ENCODE results near the gene LEO1. TPM values are rescaled to one million over a fixed set of nuclear protein-coding genes. Genes with fewer than 3 reads are reported as not detected.

Gene LEO1
- total RNA-seq, 1 donor from 2014 or later = 16.2 TPM

GRCh38 chr15:52013151-52013791, 41.7 kb upstream of the LEO1 start:
- Histone ChIP-seq H3K9ac (ENCODE audit: low read depth in 1 of 3, low read length in 3 of 3) (no peak overlapping the region), H3K27me3 (ENCODE audit: control insufficient read depth in 3 of 3, insufficient read depth in 3 of 3, low read length in 3 of 3) (no peaks in the 10 kb centered on the region), H3K36me3 (ENCODE audit: control insufficient read depth in 3 of 3, insufficient read depth in 3 of 3, low read length in 3 of 3) (no peaks in the 10 kb centered on the region), H3K27ac (ENCODE audit: low read depth, low read length) (no peak overlapping the region), H3K9me3 (ENCODE audit: control insufficient read depth in 3 of 3, low read length in 3 of 3) (no peaks in the 10 kb centered on the region), H3K4me1 (ENCODE audit: control insufficient read depth in 3 of 3, insufficient read depth in 3 of 3, low read length in 3 of 3) (peaks cover 0 to 14% (median 6%) of the 10 kb centered on the region in 3 donors), H3K4me3 (ENCODE audit: low read length in 3 of 3) (no peak overlapping the region)

GRCh38 chr15:52012210-52012609, 40.6 kb upstream of the LEO1 start:
- H3K9me3 ChIP-seq (ENCODE audit: control insufficient read depth in 3 of 3, low read length in 3 of 3) = no peaks in the 10 kb centered on the region
- no peak overlapping the region for H3K27ac ChIP-seq (ENCODE audit: low read depth, low read length)
- H3K36me3 ChIP-seq (ENCODE audit: control insufficient read depth in 3 of 3, insufficient read depth in 3 of 3, low read length in 3 of 3) = no peaks in the 10 kb centered on the region
- no peak overlapping the region for H3K9ac ChIP-seq (ENCODE audit: low read depth in 1 of 3, low read length in 3 of 3)
- H3K4me3 ChIP-seq (ENCODE audit: low read length in 3 of 3) = no peak overlapping the region
- H3K27me3 ChIP-seq (ENCODE audit: control insufficient read depth in 3 of 3, insufficient read depth in 3 of 3, low read length in 3 of 3) = no peaks in the 10 kb centered on the region
- peaks cover 0 to 14% (median 9%) of the 10 kb centered on the region in 3 donors for H3K4me1 ChIP-seq (ENCODE audit: control insufficient read depth in 3 of 3, insufficient read depth in 3 of 3, low read length in 3 of 3)

- H3K36me3 ChIP-seq (ENCODE audit: control insufficient read depth in 3 of 3, insufficient read depth in 3 of 3, low read length in 3 of 3) = no peaks in the 10 kb centered on the region
- H3K4me3 ChIP-seq (ENCODE audit: low read length in 3 of 3) = no peak overlapping the region
- no peaks in the 10 kb centered on the region for H3K9me3 ChIP-seq (ENCODE audit: control insufficient read depth in 3 of 3, low read length in 3 of 3)
- no peak overlapping the region for H3K27ac ChIP-seq (ENCODE audit: low read depth, low read length)
- H3K9ac ChIP-seq (ENCODE audit: low read depth in 1 of 3, low read length in 3 of 3) = no peak overlapping the region
- H3K4me1 ChIP-seq (ENCODE audit: control insufficient read depth in 3 of 3, insufficient read depth in 3 of 3, low read length in 3 of 3) = peaks cover 0 to 14% (median 10%) of the 10 kb centered on the region in 3 donors
- no peaks in the 10 kb centered on the region for H3K27me3 ChIP-seq (ENCODE audit: control insufficient read depth in 3 of 3, insufficient read depth in 3 of 3, low read length in 3 of 3)
Observed at GRCh38 chr15:52011711-52012144, 40.1 kb upstream of the LEO1 start.

- H3K27me3 ChIP-seq (ENCODE audit: control insufficient read depth in 3 of 3, insufficient read depth in 3 of 3, low read length in 3 of 3) = no peaks in the 10 kb centered on the region
- no peak overlapping the region for H3K4me3 ChIP-seq (ENCODE audit: low read length in 3 of 3)
- H3K4me1 ChIP-seq (ENCODE audit: control insufficient read depth in 3 of 3, insufficient read depth in 3 of 3, low read length in 3 of 3) = peaks cover 3 to 14% (median 12%) of the 10 kb centered on the region in 3 donors
- no peak overlapping the region for H3K27ac ChIP-seq (ENCODE audit: low read depth, low read length)
- H3K9me3 ChIP-seq (ENCODE audit: control insufficient read depth in 3 of 3, low read length in 3 of 3) = no peaks in the 10 kb centered on the region
- no peaks in the 10 kb centered on the region for H3K36me3 ChIP-seq (ENCODE audit: control insufficient read depth in 3 of 3, insufficient read depth in 3 of 3, low read length in 3 of 3)
- H3K9ac ChIP-seq (ENCODE audit: low read depth in 1 of 3, low read length in 3 of 3) = no peak overlapping the region
Observed at GRCh38 chr15:52010633-52011595, 39.3 kb upstream of the LEO1 start.

- H3K27me3 ChIP-seq (ENCODE audit: control insufficient read depth in 3 of 3, insufficient read depth in 3 of 3, low read length in 3 of 3) = no peaks in the 10 kb centered on the region
- no peaks in the 10 kb centered on the region for H3K36me3 ChIP-seq (ENCODE audit: control insufficient read depth in 3 of 3, insufficient read depth in 3 of 3, low read length in 3 of 3)
- H3K4me1 ChIP-seq (ENCODE audit: control insufficient read depth in 3 of 3, insufficient read depth in 3 of 3, low read length in 3 of 3) = peaks cover 3 to 16% (median 14%) of the 10 kb centered on the region in 3 donors
- no peak overlapping the region for H3K27ac ChIP-seq (ENCODE audit: low read depth, low read length)
- H3K9ac ChIP-seq (ENCODE audit: low read depth in 1 of 3, low read length in 3 of 3) = no peak overlapping the region
- H3K4me3 ChIP-seq (ENCODE audit: low read length in 3 of 3) = no peak overlapping the region
- H3K9me3 ChIP-seq (ENCODE audit: control insufficient read depth in 3 of 3, low read length in 3 of 3) = no peaks in the 10 kb centered on the region
Observed at GRCh38 chr15:52008698-52009434, 37.3 kb upstream of the LEO1 start.

- Histone ChIP-seq H3K4me1 (ENCODE audit: control insufficient read depth in 3 of 3, insufficient read depth in 3 of 3, low read length in 3 of 3) (peaks cover 3 to 16% (median 14%) of the 10 kb centered on the region in 3 donors), H3K27me3 (ENCODE audit: control insufficient read depth in 3 of 3, insufficient read depth in 3 of 3, low read length in 3 of 3) (no peaks in the 10 kb centered on the region)
Observed at GRCh38 chr15:52008359-52008697, 36.8 kb upstream of the LEO1 start.

GRCh38 chr15:52006702-52007340, 35.2 kb upstream of the LEO1 start:
- no peaks in the 10 kb centered on the region for H3K36me3 ChIP-seq (ENCODE audit: control insufficient read depth in 3 of 3, insufficient read depth in 3 of 3, low read length in 3 of 3)
- H3K9ac ChIP-seq (ENCODE audit: low read depth in 1 of 3, low read length in 3 of 3) = no peak overlapping the region
- no peak overlapping the region for H3K4me3 ChIP-seq (ENCODE audit: low read length in 3 of 3)
- H3K4me1 ChIP-seq (ENCODE audit: control insufficient read depth in 3 of 3, insufficient read depth in 3 of 3, low read length in 3 of 3) = peaks cover 3 to 16% (median 10%) of the 10 kb centered on the region in 3 donors
- no peaks in the 10 kb centered on the region for H3K27me3 ChIP-seq (ENCODE audit: control insufficient read depth in 3 of 3, insufficient read depth in 3 of 3, low read length in 3 of 3)
- no peaks in the 10 kb centered on the region for H3K9me3 ChIP-seq (ENCODE audit: control insufficient read depth in 3 of 3, low read length in 3 of 3)
- no peak overlapping the region for H3K27ac ChIP-seq (ENCODE audit: low read depth, low read length)

More at GRCh38 chr15:52008359-52008697, 36.8 kb upstream of the LEO1 start:
- Histone ChIP-seq H3K9me3 (ENCODE audit: control insufficient read depth in 3 of 3, low read length in 3 of 3) (no peaks in the 10 kb centered on the region), H3K9ac (ENCODE audit: low read depth in 1 of 3, low read length in 3 of 3) (no peak overlapping the region), H3K36me3 (ENCODE audit: control insufficient read depth in 3 of 3, insufficient read depth in 3 of 3, low read length in 3 of 3) (no peaks in the 10 kb centered on the region), H3K4me3 (ENCODE audit: low read length in 3 of 3) (no peak overlapping the region), H3K27ac (ENCODE audit: low read depth, low read length) (no peak overlapping the region)

GRCh38 chr15:52005748-52006701, 34.4 kb upstream of the LEO1 start:
- H3K27ac ChIP-seq (ENCODE audit: low read depth, low read length) = no peak overlapping the region

GRCh38 chr15:52004806-52005205, 33.2 kb upstream of the LEO1 start:
- Histone ChIP-seq H3K4me1 (ENCODE audit: control insufficient read depth in 3 of 3, insufficient read depth in 3 of 3, low read length in 3 of 3) (peaks cover 0 to 13% (median 3%) of the 10 kb centered on the region in 3 donors), H3K4me3 (ENCODE audit: low read length in 3 of 3) (no peak overlapping the region), H3K27me3 (ENCODE audit: control insufficient read depth in 3 of 3, insufficient read depth in 3 of 3, low read length in 3 of 3) (no peaks in the 10 kb centered on the region), H3K9me3 (ENCODE audit: control insufficient read depth in 3 of 3, low read length in 3 of 3) (no peaks in the 10 kb centered on the region), H3K27ac (ENCODE audit: low read depth, low read length) (no peak overlapping the region), H3K36me3 (ENCODE audit: control insufficient read depth in 3 of 3, insufficient read depth in 3 of 3, low read length in 3 of 3) (no peaks in the 10 kb centered on the region), H3K9ac (ENCODE audit: low read depth in 1 of 3, low read length in 3 of 3) (no peak overlapping the region)

More at GRCh38 chr15:52005748-52006701, 34.4 kb upstream of the LEO1 start:
- Histone ChIP-seq H3K9me3 (ENCODE audit: control insufficient read depth in 3 of 3, low read length in 3 of 3) (no peaks in the 10 kb centered on the region), H3K4me1 (ENCODE audit: control insufficient read depth in 3 of 3, insufficient read depth in 3 of 3, low read length in 3 of 3) (peaks cover 3 to 14% (median 3%) of the 10 kb centered on the region in 3 donors), H3K27me3 (ENCODE audit: control insufficient read depth in 3 of 3, insufficient read depth in 3 of 3, low read length in 3 of 3) (no peaks in the 10 kb centered on the region), H3K9ac (ENCODE audit: low read depth in 1 of 3, low read length in 3 of 3) (no peak overlapping the region), H3K36me3 (ENCODE audit: control insufficient read depth in 3 of 3, insufficient read depth in 3 of 3, low read length in 3 of 3) (no peaks in the 10 kb centered on the region), H3K4me3 (ENCODE audit: low read length in 3 of 3) (no peak overlapping the region)

Data from skeletal muscle tissue (tissue), 4 donors.